T-helper 17 cell (primary cell): ENCODE measurements around the gene ASB4. TPM values are rescaled to one million over a fixed set of nuclear protein-coding genes. Genes with fewer than 3 reads are reported as not detected.
"Not testable (repeated sequence)": the region's sequence is repeated elsewhere in the genome, so short reads cannot be mapped to it uniquely, and the experiment has no call there.

Source experiments
- ATAC-seq: fragments of 150-1000 bp; cut with Tn5 transposase; 2 replicates; pipeline ENCODE4 v1.10.0; 2021; ENCODE audit warnings: mild to moderate bottlenecking, moderate library complexity
- DNase-seq, 3 donors: peaks; one replicate each; pipeline versions ENCODE4 v3.0.0 to v3.0.0-alpha.2; 2020 to 2021
- H3K9me3 ChIP-seq: one replicate; pipeline ENCODE4 v1.7.0; 2013; ENCODE audit warnings: low read length, mild to moderate bottlenecking; ENCODE audit not compliant: control insufficient read depth, poor library complexity, severe bottlenecking
- H3K27ac Mint-ChIP-seq: one replicate; pipeline ENCODE4 v1.8.0; 2022; ENCODE audit warnings: mild to moderate bottlenecking, moderate library complexity, mixed read lengths
- H3K27me3 Mint-ChIP-seq: one replicate; pipeline ENCODE4 v1.8.0; 2022; ENCODE audit warnings: mixed read lengths
- H3K36me3 Mint-ChIP-seq: one replicate; pipeline ENCODE4 v1.8.0; 2022; ENCODE audit warnings: low read depth, mixed read lengths
- H3K4me1 Mint-ChIP-seq: one replicate; pipeline ENCODE4 v1.8.0; 2022; ENCODE audit warnings: mild to moderate bottlenecking, mixed read lengths
- H3K4me3 Mint-ChIP-seq: one replicate; pipeline ENCODE4 v1.8.0; 2022; ENCODE audit warnings: mild to moderate bottlenecking, moderate library complexity, mixed read lengths
- total RNA-seq, 4 donors: library from RNA in 2 of 4; stranded (reverse) in 2 of 4; gene quantifications; one replicate each; pipeline ENCODE4 v1.2.3 and lab custom pipeline; 2022 to 2026

The ASB4 gene
- total RNA-seq, 2 donors from 2014 or later, result not detected

DNA sequence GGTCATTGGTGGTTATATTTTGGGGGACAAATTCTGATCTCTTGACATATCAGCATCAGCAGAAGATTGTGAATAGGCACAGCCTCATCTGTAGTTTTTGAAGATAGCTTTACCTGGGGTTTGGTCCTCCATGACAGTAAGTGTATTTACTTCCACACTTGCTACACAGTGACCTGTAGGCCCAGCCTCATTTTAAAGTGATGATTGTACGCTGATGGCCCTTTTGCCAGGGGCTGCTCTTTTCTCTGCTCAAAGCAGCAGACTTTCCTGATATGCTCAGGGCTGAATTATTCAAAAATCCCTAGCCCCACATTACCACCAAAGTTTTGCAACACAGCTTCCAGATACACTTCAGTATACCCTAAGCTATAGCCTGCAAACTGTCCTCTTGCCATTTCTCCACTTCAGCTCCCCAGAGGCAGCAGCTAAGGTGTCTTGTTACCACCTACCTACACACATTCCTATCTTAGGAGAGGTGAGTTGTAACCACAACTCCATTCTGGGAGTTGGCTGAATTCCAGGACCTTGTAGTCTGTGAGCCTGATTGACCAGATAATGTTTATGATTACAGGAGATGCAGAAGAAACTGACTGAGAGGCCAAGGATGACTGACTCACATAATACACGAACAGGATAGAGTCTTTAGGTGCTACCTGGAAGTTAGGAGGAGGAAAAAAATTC lies 6.0 kb downstream of the ASB4 start:
- peaks cover 21% of the 10 kb centered on the region for H3K27me3 Mint-ChIP-seq
- no peak overlapping the region for H3K27ac Mint-ChIP-seq
- no peaks in the 10 kb centered on the region for H3K36me3 Mint-ChIP-seq
- DNase-seq, result no peak
- ATAC-seq, result no peak
- no peak overlapping the region for H3K4me3 Mint-ChIP-seq
- no peaks in the 10 kb centered on the region for H3K9me3 ChIP-seq
- H3K4me1 Mint-ChIP-seq, result no peaks in the 10 kb centered on the region

DNA sequence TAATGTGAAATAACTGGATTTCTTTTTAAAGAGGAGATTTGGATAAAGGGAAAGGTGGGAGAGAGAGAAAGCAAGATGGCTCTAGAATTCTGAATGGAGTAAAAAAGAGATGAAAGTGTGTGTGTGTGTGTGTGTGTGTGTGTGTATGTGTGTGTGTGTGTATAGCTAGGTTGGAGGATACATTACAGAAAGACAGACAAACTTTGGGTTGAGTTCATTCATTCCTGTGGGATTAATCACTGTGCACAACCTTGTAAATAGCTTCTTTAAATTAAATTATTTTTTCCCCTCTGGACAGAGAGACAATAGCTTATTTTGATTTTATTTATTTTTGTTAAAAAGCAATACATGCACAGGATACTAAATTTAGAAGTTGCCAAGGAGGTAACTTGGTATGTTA lies 7.5 kb downstream of the ASB4 start:
- H3K4me3 Mint-ChIP-seq, result no peak overlapping the region
- ATAC-seq, result no peak
- no peaks in the 10 kb centered on the region for H3K36me3 Mint-ChIP-seq
- no peaks in the 10 kb centered on the region for H3K9me3 ChIP-seq
- H3K27me3 Mint-ChIP-seq, result peaks cover 21% of the 10 kb centered on the region
- H3K4me1 Mint-ChIP-seq, result no peaks in the 10 kb centered on the region
- no peak for DNase-seq
- no peak overlapping the region for H3K27ac Mint-ChIP-seq

DNA sequence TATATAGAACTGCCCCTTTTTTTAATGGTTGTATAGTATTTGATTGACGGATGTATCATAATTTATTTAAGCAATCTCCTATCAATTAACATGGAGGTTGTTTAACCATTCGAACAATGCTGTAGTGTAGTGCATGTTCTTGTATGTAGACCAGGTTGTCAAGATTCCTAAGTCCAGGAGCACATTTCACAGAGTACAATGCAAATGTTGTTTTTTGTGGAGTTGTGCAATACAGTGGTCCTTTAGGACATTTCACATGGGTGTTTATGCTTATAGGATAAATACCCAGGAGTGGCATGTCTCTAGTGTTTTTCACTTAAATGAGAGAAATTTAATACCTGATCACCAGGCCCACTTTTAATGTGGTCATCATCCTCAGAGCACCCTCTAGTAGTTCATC lies 8.1 kb downstream of the ASB4 start:
- DNase-seq (no peak), ATAC-seq (no peak)
- H3K9me3 ChIP-seq, result no peaks in the 10 kb centered on the region
- Mint-ChIP-seq H3K4me3 (no peak overlapping the region), H3K4me1 (no peaks in the 10 kb centered on the region), H3K36me3 (no peaks in the 10 kb centered on the region), H3K27ac (no peak overlapping the region), H3K27me3 (peaks cover 21% of the 10 kb centered on the region)

DNA sequence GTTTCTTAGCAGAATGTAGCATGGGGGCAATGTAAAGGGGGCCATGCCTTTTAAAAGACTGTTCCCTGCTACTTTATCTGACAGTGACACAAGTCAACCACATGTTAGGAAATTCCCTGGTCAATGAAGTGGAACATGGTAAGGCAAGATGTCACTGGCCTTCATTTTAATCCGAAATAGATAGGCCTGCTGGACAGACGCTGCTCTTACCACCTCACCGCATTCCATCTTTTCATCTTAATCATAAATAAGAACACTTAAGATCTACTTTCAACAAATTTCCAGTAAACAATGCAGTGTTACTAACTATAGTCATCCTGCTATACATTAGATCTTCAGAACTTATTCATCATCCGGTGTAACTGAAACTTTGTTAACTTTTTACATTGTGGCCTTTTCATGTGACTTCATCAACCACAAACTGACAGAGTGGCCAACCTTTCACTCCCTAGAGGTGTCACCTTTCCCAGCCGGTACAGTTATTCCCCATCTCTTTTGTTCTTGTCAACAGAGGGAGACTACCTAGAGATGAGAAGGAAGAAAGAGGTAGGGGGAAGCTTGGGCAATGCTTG lies 15.6 kb downstream of the ASB4 start:
- no peaks in the 10 kb centered on the region for H3K9me3 ChIP-seq
- H3K4me3 Mint-ChIP-seq, result no peak overlapping the region
- no peak for DNase-seq
- ATAC-seq, result no peak
- H3K36me3 Mint-ChIP-seq, result no peaks in the 10 kb centered on the region
- no peak overlapping the region for H3K27ac Mint-ChIP-seq
- peaks cover 13% of the 10 kb centered on the region for H3K4me1 Mint-ChIP-seq
- peaks cover 30% of the 10 kb centered on the region for H3K27me3 Mint-ChIP-seq

DNA sequence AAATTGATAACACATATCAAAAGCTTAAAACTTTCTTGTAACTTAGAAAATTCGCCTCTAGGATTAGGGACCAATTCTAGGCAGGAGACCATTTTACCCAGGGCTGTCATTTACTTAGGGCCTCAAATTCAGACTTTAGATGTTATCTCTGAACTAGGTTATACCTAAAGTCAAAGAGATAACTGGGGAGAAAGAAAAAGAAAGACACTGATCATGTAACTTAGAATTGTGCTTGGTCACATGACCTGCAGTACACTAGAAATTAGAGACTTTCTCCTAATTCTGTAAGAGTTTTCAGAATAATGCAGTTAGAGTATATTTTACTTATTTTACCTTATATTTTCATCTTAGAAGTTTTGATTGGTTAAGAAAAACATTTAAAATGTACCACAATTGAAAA lies 16.7 kb downstream of the ASB4 start:
- ATAC-seq (no peak), DNase-seq (no peak)
- no peaks in the 10 kb centered on the region for H3K9me3 ChIP-seq
- Mint-ChIP-seq H3K27me3 (peaks cover 30% of the 10 kb centered on the region), H3K27ac (no peak overlapping the region), H3K4me3 (no peak overlapping the region), H3K4me1 (peaks cover 13% of the 10 kb centered on the region), H3K36me3 (no peaks in the 10 kb centered on the region)

DNA sequence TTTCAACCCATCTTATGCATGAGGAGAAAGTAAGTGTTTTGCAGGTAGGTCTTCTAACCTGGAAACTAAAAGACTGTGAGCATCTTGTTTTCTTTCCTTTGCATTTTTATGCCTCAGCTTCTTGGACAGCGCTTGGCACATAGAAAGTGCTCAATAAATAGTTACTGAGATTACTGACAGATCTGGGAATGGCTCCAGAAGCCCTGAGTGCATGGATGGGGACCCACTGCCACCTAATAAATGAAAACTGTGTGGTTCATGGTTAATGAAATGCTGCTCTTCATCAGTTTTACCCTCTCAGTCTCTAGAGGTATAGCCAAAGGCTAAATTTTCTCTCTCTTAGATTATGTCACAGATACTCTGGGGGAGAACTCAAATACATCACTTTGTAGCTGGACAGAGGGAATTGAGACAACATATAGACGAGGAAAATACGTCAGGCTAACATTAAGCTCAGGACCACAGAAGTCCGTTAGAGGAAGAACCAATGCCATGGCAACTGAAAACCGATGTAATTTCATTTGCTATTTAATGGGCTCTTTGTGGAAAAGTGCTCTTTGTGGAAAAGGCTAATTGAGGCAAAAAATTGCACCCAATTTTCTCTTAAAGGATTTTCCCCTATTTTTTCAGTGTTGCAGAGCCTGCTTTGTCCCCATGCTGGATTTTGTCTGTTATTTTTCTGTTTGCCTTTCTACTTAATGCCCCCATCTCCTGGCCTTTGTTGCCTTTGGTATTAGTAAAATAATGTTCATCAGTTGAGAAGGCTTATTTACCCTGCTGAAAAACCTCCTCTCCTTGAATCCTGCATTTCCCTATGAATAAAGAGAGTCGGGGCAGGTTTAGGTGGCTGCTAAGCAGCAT lies 17.8 kb downstream of the ASB4 start:
- ATAC-seq (no peak), DNase-seq (no peak)
- no peaks in the 10 kb centered on the region for H3K36me3 Mint-ChIP-seq
- H3K27ac Mint-ChIP-seq, result no peak overlapping the region
- H3K4me1 Mint-ChIP-seq, result peaks cover 13% of the 10 kb centered on the region
- no peaks in the 10 kb centered on the region for H3K9me3 ChIP-seq
- no peak overlapping the region for H3K4me3 Mint-ChIP-seq
- peaks cover 30% of the 10 kb centered on the region for H3K27me3 Mint-ChIP-seq

DNA sequence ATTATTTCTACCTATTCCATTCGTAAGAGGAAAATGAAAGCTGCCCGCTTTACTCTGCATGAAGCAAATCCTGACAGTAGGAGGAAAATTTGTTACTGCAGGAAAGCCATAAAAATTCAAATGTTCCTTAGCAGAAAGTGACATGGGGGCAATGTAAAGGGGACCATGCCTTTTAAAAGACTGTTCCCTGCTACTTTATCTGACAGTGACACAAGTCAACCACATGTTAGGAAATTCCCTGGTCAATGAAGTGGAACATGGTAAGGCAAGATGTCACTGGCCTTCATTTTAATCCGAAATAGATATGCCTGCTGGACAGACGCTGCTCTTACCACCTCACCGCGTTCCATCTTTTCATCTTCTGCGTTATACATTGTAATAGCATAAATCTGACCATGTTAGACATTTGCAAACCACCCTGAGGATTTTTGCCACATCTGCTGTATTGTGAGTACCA lies 18.4 kb downstream of the ASB4 start:
- not testable (repeated sequence) for DNase-seq, H3K36me3 Mint-ChIP-seq, H3K9me3 ChIP-seq, ATAC-seq, H3K4me3 Mint-ChIP-seq, H3K27ac Mint-ChIP-seq
- Mint-ChIP-seq H3K4me1 (peaks cover 13% of the 10 kb centered on the region), H3K27me3 (peaks cover 30% of the 10 kb centered on the region)

DNA sequence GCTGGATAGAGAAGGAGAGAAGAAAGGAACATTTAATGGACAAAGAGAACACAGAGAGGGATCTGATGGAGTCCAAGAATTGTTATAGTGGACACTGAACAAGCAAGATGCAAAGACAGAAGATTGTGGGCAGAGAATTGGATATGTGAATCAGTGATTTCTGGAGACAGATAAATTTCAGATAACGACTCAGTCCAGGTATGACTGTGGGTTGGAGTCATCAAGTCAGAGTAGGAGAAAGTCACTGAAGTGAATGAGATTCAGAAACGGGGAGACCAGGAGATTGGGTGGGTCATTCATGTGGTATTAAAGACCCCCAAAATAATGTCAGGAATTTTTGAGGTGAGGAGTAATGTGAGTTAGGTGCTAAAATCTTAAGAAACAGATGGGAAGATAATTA lies 23.0 kb downstream of the ASB4 start:
- H3K27me3 Mint-ChIP-seq, result peaks cover 16% of the 10 kb centered on the region
- H3K36me3 Mint-ChIP-seq, result no peaks in the 10 kb centered on the region
- no peak for ATAC-seq
- no peak for DNase-seq
- H3K4me3 Mint-ChIP-seq, result no peak overlapping the region
- no peak overlapping the region for H3K27ac Mint-ChIP-seq
- H3K9me3 ChIP-seq, result no peaks in the 10 kb centered on the region
- peaks cover 4% of the 10 kb centered on the region for H3K4me1 Mint-ChIP-seq

DNA sequence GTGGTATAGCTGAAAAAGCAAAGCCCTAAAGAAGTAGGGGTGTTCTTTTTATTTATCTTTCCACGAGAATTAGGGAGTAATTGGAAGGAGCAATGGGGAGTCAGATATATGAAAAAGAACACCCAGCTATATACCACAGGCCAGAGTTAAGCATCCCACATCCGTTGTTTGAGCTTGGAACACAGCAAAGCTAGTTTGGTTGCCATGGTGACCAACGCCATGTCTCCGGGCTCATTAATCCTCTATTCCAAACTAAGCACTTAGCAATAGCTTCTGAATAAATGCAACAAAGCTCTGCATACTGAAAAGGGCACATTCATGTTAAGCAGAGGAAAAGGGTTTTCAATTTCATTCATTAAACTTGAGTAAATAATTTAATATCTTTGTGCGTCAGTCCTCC lies 23.5 kb downstream of the ASB4 start:
- DNase-seq (no peak), ATAC-seq (no peak)
- no peak overlapping the region for H3K4me3 Mint-ChIP-seq
- H3K27ac Mint-ChIP-seq, result no peak overlapping the region
- no peaks in the 10 kb centered on the region for H3K9me3 ChIP-seq
- H3K4me1 Mint-ChIP-seq, result peaks cover 4% of the 10 kb centered on the region
- H3K27me3 Mint-ChIP-seq, result peaks cover 12% of the 10 kb centered on the region
- no peaks in the 10 kb centered on the region for H3K36me3 Mint-ChIP-seq

DNA sequence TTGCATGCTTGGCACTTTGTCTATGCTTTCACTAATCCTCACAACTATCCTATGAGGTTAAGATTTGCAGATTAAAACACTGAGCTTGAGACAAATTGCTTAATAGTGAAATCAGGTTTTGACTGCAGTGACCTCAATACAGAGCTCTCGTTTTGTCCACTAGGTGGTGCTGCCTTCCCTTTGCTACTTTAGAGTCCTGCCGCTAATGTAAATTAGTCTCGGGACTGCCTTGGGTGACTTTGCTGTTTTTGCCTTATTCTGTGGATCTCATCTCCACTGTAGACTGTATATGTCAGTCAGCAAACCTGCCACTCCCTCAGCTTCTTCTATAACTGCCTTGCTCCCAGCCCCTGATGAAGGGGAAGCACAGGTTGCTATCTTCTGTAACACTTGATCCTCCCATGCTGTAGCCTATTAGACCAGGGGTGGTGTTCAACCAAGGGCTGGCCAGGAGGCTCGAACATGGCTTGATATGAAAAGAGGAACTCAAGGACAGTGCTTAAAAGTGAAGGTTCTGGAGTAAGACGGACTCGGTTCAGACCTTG lies 26.0 kb downstream of the ASB4 start:
- H3K27ac Mint-ChIP-seq, result no peak overlapping the region
- peaks cover 4% of the 10 kb centered on the region for H3K4me1 Mint-ChIP-seq
- peak; percentile 71 for ATAC-seq
- no peaks in the 10 kb centered on the region for H3K36me3 Mint-ChIP-seq
- H3K27me3 Mint-ChIP-seq, result peaks cover 15% of the 10 kb centered on the region
- H3K9me3 ChIP-seq, result no peaks in the 10 kb centered on the region
- H3K4me3 Mint-ChIP-seq, result no peak overlapping the region
- DNase-seq, result peak in 1 of 3 donors; percentile 12

DNA sequence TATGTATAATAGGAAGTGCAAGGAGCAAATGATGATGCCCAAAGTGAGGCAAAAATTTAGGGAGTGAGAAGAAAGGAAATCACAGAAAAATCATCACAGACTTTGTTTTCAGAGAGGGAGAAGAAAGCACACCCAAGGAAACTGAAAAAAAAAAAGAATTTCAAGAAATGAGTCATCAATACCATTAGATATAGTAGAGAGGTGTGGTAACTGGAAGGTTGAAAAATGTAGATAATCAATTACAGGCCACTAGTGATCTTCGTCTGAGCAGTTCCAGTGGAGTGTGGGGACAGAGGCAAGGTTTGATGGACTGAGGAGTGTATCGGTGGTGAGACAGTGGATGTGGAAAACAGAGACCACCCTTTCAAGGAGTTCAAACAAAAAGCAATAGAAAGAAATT lies 31.7 kb downstream of the ASB4 start:
- H3K4me1 Mint-ChIP-seq, result no peaks in the 10 kb centered on the region
- no peak overlapping the region for H3K27ac Mint-ChIP-seq
- no peaks in the 10 kb centered on the region for H3K36me3 Mint-ChIP-seq
- DNase-seq, result no peak
- H3K27me3 Mint-ChIP-seq, result peaks cover 11% of the 10 kb centered on the region
- H3K4me3 Mint-ChIP-seq, result no peak overlapping the region
- no peak for ATAC-seq
- no peaks in the 10 kb centered on the region for H3K9me3 ChIP-seq

DNA sequence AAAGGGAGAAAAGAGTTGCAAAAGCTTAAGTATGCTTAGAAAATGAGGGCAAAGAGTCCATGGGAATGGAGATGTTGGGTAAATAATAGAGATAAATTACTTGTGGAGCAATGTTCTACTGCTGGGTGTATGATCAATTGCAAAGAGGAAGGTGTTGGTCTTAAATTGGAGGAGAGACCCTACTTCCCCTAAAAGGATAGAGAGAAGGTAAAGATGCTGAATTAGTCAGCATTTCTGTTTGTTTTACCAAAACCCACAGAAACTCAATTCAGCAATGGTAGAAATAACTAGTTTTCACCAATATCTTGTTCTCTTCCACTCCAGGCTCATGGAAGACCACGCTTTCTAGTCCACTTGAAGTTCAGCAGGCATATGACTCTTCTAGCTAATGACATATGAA lies 32.1 kb downstream of the ASB4 start:
- Mint-ChIP-seq H3K27ac (no peak overlapping the region), H3K27me3 (peaks cover 15% of the 10 kb centered on the region), H3K4me1 (no peaks in the 10 kb centered on the region), H3K4me3 (no peak overlapping the region), H3K36me3 (no peaks in the 10 kb centered on the region)
- DNase-seq (no peak), ATAC-seq (no peak)
- no peaks in the 10 kb centered on the region for H3K9me3 ChIP-seq

DNA sequence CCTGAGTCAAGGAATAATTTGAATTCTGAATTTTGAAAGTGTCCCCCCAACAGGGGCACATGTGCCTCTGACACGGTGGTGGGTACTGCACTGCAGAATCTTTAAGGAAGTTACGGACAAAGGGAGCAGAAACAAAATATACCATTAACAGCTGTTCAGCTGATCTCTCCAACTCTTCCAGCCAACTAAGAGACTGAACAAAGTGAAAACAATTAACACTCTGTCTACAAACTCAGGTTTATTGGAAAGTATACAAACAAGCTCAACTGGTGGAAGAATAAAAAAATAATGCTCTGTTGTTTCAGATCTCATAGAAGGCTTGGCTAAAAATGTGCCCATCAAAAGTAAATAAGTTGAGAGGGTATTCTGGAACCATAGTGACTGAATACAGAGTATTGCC lies 34.4 kb downstream of the ASB4 start:
- H3K9me3 ChIP-seq, result no peaks in the 10 kb centered on the region
- no peak overlapping the region for H3K4me3 Mint-ChIP-seq
- DNase-seq, result no peak
- H3K4me1 Mint-ChIP-seq, result no peaks in the 10 kb centered on the region
- H3K27me3 Mint-ChIP-seq, result peaks cover 24% of the 10 kb centered on the region
- H3K36me3 Mint-ChIP-seq, result no peaks in the 10 kb centered on the region
- ATAC-seq, result no peak
- H3K27ac Mint-ChIP-seq, result no peak overlapping the region
